Left ventricle myocardium superior (tissue), 1 donor: ENCODE measurements around the gene MARCKS. TPM values are rescaled to one million over a fixed set of nuclear protein-coding genes. Genes with fewer than 3 reads are reported as not detected.
"Not testable (repeated sequence)": the region's sequence is repeated elsewhere in the genome, so short reads cannot be mapped to it uniquely, and the experiment has no call there.

Source experiments
- ATAC-seq: fragments of 200-7000 bp; cut with Tn5 transposase; one replicate; pipeline ENCODE4 v1.9.1; 2020; ENCODE audit warnings: mild to moderate bottlenecking, moderate library complexity
- DNase-seq: peaks from one replicate; pipeline ENCODE4 v3.0.0-alpha.2; 2020
- intact Hi-C: fragments of 100-400 bp; cut with micrococcal nuclease; formaldehyde crosslinking; loops from one replicate; pipeline ENCODE4 v1.11.0; 2022
- total RNA-seq: library from RNA; stranded (reverse); fragmentation: NEBNext Ultra II Directional; extraction: Animal tissue kit (Norgen Biotek cat#: 25700); gene quantifications from one replicate; pipeline ENCODE4 v1.2.1, GENCODE V29; 2021
- donor health status: DM: no; HTN: yes; CAD: no; lungs with severe emphysema.

MARCKS gene
- total RNA-seq, 1 donor from 2014 or later, result 25.4 TPM

DNA sequence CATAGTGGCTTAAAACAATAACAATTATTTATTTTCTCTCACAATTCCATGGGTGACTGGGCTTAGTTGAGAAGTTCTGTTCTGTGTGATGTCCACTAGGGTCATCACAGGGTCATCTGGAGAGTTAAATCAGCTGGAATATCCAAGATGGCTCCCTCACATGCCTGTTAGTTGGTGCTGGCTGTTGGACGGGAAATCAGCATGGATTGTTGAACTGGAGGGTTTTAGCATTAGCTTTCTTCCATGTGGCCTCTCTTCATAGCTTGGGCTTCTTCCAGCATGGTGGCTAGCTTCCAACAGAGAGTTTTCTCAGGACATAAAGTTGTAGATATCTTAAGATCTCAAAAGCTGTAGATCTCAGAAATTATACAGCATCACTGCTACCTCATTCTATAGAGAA lies 19.6 kb downstream of the MARCKS start:
- DNase-seq (no peak), ATAC-seq (no peak)
- intact Hi-C loops, result no loop called here

DNA sequence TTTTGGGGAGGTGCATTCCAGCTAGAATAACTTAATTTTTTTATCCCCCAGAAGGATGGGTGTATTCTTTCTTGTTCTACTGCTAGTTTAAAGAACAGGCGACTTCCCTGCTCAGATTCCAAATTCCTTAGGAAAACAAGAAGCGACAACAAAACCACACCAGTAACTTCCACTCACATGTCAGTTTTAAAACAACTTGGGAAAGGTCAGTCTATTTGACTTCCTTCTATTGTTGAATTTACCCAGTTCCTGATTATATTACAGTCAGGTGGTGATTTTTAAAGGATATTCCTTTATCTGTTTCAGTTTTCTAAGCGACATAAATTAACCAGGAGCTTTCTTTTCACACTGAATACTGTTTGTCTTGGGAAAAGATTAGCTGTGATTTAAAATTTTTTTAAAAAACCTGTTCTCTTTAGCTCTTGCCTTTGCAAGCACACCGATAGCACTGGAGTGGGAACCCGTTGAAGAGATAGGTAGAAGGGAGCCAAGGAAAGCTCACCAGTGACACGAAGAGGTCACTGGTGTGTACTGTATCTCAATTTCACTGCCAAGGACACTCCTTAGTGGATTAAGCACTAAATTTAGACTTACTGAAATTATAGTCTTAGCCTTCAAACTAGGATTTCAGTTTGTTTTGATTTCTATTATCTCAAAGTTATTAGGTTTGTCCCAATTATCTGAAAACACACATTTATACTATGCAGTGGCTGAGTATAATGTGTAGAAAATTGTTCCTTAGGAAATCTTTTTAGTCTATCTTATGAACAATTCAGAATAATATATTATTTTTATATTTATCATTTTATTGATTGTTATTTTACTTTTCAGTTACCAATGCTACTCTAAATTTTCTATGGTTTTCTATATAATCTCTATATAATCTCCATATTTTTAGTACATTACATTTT lies 22.3 kb downstream of the MARCKS start:
- ATAC-seq (peak; percentile 99), DNase-seq (no peak)
- intact Hi-C loops, result no loop called here

DNA sequence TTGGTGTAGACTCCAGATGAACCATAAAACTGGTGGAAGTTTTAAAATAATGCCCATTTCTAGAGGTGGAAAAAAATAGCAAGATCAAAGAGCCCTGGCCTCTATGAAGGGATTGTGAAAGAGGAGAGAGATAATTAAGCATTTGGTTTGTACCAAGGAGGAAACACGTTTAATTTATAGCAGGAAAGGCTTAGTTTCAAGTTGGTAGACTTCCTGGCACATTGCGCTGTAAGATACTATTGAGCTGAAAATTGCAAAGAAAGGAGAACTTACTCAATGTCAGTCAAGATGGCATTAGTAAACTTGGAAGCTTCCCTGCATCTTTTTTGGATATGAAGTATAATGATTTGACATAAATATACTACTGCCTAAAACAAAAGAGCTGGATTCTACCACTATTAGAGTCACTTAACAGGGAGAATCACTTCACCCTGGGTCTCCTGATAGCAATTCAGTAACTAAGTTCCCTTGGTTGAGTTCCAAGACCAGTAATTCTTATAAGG lies 24.4 kb downstream of the MARCKS start:
- no peak for DNase-seq
- intact Hi-C loops, result no loop called here
- no peak for ATAC-seq

DNA sequence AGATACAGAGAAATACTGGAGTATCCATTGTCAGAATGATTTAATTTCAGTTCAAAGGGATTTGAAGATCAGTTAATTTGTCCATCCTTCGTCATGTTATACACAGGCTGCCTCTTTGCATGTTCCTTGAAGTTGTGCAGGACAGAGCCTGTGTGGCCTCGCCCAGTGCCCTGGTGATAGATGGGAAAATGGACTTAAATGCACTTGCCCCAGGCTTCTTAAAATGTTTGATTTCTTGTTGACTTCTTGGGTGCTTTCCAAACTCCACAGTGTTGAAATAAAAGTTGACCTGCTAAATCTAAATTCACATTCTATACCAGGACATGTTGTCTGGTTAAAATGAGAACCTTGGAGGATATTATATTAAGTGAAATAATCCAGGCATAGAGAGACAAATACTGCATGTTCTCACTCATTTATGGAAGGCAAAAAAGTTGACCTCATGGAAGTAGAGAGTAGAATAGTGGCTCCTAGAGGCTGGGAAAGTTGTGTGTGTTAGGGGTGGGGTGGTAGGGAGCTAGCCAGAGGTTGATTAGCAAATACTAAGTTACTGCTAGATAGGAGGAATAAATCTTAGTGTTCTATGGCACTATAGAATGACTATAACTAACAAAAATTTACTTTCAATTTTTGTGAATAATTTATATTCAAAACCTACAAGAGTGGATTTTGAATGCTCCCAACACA lies 25.3 kb downstream of the MARCKS start:
- no peak for ATAC-seq
- DNase-seq, result no peak
- intact Hi-C loops, result no loop called here

DNA sequence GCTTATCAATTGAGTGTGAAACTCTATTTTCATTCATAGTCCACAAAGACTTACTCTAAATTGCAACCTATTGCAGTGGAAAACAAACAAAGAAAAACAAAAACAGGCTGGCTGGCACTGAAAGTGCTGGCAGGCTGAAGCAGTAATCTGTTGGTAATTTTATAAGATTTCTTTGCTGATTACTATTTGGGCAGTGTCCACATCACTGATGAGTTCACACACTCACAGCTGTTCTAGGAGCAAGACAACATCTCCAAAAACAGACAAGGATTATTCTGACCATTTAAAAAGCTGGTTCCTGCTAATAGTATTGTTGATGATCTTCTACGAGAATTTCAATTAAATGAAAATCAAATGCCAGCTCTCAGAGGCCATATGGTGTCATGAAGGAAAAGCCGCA lies 26.9 kb downstream of the MARCKS start:
- intact Hi-C loops, result no loop called here
- no peak for ATAC-seq

DNA sequence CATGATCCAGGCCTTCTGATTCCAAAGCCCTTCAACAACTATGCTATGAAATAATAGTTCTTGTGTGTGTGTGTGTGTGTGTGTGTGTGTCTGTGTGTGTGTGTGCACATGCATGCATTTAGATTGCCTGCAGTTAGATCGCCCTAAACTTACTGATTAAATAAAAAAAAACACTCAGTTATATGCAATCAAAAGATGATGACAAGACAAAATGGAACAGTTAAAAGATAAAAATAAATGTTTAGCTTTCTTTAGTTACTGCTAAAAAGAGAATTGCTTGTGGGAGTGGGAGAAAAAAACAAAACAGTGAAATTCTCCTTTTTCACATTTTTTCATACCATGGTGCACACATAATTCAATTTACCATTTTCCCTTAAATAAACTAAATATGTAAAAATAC lies 29.4 kb downstream of the MARCKS start:
- ATAC-seq, result no peak

More for the DNA sequence above, 26.9 kb downstream of the MARCKS start:
- DNase-seq, result no peak

DNA sequence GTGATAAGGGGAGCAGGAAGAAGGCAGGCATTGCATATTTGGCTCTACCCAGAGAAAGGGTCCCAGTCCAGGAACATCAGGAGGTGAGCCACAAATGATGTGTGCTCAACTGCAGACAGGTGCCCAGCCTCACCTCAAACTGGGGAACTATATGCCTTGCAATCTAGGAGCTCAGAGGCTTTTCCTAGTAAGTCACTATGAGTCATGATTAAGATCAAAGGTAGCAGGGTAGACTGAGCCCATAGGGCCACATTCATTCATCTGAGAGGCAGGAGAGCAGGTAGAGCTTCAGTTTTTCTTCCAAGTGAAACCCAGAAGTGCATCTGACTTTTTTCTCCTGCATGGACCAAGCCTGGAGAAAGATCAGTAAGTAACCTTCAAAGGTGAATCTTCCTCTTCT lies 31.3 kb downstream of the MARCKS start:
- DNase-seq, result no peak
- no peak for ATAC-seq
- intact Hi-C loops, result no loop called here

More for the DNA sequence above, 29.4 kb downstream of the MARCKS start:
- DNase-seq, result no peak
- intact Hi-C loops, result no loop called here

DNA sequence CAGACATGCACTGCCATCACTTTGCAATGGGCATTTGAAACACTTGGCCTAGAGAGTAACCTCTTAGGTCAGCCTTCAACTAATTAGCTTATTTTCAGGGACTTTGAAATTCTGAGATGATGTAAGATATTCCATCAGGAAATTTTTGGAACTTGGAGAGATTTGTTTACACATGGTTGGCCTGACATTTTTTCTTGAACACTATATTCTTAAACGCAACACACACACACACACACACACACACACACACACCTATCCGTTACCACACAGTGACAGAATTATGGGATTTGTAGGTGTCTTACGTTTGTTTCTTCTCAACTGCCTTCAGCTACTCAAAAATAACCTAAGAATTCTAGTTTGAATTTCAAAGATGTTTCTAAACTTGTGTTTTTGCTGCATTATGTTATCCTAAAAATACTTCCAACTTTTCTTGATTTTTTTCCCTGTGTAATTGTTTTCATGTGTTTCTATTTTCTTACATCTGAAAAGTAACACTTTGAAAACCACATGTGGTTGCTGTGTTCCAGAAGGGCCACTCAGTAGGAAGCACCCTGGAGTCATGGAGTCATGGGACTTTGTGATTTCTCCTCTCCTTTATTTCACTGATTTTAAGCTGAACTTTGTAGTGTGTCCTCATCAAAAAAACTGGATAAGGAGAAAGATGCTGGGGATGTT lies 31.9 kb downstream of the MARCKS start:
- intact Hi-C loops, result no loop called here
- no peak for ATAC-seq

DNA sequence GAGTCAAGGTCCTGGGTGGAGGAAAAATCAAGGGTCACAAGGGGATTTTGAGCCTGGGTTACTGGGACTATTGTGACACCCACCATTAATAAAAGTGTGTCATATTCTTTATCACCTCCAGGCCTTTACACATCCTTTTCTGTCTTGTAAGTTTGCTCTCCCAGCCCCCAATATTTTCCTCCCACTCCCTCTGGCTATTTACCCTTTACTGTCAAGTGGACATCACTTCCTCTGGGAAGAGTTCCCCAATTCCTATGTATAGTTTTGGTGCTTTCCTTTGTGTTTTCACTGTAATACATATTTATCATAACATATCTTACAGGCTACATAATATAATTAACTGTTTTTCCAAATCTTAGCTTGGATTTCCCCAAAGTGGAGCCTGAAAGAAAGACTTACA lies 36.3 kb downstream of the MARCKS start:
- intact Hi-C loops, result no loop called here
- ATAC-seq, result no peak
- no peak for DNase-seq

More for the DNA sequence above, 31.9 kb downstream of the MARCKS start:
- no peak for DNase-seq

DNA sequence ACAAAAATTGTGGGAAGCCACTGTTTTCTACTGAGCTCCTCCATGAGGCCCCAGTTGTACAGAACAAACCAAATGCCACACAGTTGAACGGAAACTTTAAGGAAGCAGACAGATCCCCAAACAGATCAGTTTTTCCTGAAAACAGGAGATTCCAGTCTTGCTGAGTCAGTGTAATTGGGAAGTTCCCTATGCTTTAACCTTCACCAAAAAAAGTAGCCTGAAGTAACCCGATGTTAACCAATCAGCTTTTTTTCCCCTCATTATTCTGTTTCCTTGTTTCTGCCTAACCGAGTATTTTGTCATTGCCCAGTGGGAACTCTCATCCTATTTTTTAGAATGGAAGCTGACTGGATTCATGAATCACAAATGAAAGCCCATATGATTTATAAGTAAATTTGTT lies 36.7 kb downstream of the MARCKS start:
- ATAC-seq, result no peak
- no peak for DNase-seq
- intact Hi-C loops, result no loop called here

DNA sequence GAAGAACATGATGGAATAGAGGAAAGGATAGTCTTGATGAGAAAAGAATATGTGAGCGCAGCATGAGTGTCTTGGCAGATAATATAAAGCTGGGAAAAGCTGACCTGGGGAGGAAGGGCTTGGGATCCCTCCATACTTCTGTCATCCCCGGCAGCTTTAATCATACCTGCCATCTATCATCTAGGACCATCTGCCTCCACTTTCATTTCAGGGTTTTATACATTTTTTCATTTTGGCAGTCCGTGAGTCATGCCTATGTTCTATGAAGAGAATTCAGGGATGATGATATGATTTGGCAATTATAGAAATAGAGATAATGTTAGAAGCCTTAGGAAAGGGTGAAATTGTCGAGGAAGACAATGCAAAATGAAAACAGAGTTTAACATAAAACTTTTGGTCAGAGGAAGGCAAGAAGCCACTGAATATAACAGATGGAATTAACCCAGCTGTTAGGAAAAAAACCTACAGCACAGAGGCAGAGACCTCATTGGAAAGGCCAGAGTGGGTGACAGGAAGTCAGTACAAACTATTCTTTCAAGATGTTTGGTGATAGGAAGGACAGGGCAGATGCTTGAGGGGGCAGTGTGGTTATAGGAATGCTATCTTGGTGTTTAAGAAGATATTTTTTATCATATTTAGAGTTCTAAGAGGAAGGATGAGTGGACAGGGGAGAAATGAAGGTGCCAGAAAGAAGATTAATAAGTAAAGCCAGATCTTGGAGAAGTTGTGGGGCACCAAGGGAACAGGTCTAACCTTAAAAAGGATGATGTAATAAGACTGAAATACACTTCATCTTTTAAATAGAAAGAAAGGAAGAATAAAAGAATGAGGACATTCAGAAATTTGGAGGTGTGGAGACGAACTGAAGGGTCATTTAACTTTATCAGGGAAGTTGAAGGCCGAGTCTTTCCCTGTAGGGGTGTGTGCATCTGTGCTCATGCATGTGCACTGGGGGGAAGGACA lies 37.8 kb downstream of the MARCKS start:
- intact Hi-C loops, result no loop called here
- ATAC-seq (no peak), DNase-seq (no peak)

DNA sequence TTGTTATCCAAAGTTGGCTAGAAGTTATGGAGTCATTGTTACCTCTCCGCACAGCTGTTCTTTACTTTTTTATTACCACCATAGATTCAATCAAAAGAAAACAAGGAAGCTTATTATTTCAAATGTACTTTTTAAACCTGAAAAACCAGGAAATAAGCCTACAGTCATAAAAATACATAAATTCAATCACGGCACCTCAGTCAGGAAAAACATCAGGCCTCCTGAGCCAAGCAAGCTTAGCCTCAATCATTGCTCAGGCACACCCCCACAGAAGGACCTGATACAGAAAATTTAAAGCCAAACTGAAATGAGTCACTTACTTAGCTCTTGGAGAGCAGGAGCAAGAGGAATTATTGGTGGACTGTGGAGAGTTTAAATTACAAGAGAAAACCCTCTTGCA lies 44.3 kb downstream of the MARCKS start:
- intact Hi-C loops, result loop anchor here (10.0 kb wide), 1 partner anchor 1127 kb away; no protein-coding TSS in a partner anchor
- no peak for ATAC-seq

DNA sequence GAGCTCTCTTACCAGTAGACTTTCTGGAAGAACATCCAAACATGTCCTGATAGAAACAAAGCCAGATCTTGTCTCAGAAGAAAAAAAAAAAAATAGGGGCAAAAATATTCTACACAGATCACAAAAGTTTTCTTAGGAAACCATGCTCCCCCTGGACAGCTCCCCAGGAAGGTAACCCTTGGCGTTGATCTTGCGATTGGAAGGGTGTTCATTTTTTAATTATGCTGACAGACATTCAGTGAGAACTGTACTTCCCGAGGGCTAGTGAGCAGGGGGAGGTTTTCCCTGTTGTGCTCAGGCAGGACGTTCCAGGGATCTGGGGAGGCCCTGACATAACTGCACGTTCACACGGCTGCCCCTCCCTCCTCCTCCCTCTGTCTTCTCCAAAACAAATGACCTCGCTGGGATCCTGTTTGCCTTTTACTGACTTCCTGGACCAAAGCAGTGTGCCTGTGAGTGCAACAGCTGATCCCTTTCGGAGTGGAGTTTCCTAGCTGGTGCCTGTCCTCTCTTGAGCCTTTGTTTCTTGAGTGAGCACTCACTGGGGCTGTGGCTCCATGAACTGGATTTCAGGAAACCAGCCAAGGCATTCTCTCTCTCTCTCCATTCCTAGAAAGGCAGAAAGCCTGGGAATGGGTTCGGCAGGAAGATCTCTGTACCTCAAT lies 46.7 kb downstream of the MARCKS start:
- DNase-seq (peak; percentile 50), ATAC-seq (peak; percentile 93)
- intact Hi-C loops, result loop anchor here (10.0 kb wide), 1 partner anchor 1129 kb away; no protein-coding TSS in a partner anchor

More for the DNA sequence above, 44.3 kb downstream of the MARCKS start:
- no peak for DNase-seq

DNA sequence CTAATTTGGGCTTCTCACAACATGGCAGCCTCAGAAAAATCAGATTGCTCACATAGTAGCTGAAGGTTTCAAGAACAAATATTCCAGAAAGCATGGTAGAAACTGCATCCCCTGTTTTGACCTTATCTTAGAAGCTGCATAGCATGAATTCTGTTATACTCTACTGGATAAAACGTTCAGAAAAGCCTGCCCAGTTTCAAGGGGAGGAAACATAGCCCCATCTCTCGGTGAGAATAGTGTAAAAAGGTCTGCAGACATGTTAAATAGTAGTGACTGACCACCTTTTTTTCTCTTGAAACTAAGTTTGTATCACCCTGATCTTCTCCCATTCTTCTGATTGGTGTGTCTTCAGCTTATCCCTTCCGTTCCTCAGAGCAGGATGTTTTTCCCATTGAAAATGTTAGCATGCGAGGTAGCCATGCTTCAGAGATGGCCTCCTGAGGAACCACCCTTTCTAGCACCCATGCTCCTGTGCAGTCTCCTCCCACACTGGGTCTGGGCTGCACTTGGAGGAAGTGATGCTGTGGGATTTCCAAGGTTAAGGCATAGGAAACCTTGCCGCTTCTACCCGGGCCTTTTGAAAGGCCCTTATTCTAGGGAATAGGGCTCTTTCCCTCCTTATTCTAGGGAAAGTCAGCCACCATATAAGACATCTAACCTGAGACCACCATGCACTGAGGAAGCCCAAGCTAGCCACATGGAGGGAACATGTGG lies 50.1 kb downstream of the MARCKS start:
- ATAC-seq (no peak), DNase-seq (no peak)
- intact Hi-C loops, result loop anchor here (10.0 kb wide), 1 partner anchor 1132 kb away; no protein-coding TSS in a partner anchor

DNA sequence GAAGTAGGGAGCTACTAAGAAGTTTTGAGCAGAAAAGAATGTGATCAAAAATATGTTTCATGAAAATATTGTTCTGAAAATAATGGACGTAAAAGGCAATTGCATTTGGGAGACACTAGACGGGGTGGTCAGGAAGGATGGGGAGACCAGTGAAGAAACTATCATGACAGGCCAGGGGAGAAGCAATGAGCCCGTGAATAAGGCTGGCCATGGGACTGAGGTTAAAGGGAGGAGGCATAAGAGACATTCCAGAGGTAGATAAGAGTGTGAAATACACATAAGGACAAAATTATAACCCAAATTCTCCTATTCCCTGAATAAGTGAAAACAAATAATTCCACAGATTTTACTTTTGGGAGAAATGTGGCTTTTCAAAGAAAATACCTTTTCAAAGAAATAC lies 51.7 kb downstream of the MARCKS start:
- intact Hi-C loops, result loop anchor here (10.0 kb wide), 1 partner anchor 1134 kb away; no protein-coding TSS in a partner anchor
- ATAC-seq (no peak), DNase-seq (no peak)

DNA sequence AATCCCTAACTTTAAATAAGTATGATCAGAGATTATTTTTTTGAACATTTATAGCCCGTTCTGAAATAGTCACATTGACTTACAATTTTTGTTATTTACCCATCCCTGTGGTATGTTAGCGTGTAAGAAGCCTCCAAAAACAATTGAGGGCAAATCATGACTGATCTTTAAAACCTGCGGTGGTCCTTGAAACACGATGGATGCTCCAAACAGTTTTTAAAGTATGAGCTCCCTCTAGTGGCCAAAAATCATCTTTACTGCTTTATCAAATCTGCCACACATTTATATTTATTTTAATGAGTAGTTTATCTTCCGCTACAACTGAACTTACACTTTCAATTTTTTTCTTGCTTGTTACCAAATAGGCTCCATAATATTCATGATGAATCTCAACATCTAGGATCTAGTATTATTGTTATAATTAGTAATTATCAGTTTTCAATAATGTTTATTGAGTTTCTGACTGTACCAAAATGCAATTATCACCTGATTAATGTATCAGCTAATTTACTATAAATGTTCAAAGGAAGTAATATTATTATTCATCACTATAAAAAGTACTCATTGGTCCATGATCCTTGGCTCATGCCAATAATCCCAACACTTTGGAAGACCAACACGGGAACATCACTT lies 52.2 kb downstream of the MARCKS start:
- DNase-seq, result no peak
- intact Hi-C loops, result loop anchor here (10.0 kb wide), 1 partner anchor 1135 kb away; no protein-coding TSS in a partner anchor
- ATAC-seq, result no peak

DNA sequence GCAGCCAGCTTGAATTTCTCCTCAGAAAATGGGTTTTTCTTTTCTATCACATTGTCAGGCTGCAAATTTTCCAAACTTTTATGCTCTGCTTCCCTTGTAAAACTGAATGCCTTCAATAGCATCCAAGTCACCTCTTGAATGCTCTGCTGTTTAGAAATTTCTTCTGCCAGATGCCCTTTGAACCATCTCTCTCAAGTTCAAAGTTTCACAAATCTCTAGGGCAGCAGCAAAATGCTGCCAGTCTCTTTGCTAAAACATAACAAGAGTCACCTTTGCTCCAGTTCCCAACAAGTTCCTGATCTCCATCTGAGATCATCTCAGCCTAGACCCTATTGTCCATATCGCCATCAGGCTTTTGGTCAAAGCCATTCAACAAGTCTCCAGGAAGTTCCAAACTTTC lies 53.1 kb downstream of the MARCKS start:
- ATAC-seq, intact Hi-C loops, DNase-seq: not testable (repeated sequence)
